ENCODE results near the gene SMYD3. TPM values are rescaled to one million over a fixed set of nuclear protein-coding genes. Genes with fewer than 3 reads are reported as not detected.

SMYD3 gene
- total and polyA plus RNA-seq, 9 of the 15 experiments (the other 6 are each of a cell fraction or from before 2014, with no cell fraction given), result 128 to 440 (median 197) TPM

DNA sequence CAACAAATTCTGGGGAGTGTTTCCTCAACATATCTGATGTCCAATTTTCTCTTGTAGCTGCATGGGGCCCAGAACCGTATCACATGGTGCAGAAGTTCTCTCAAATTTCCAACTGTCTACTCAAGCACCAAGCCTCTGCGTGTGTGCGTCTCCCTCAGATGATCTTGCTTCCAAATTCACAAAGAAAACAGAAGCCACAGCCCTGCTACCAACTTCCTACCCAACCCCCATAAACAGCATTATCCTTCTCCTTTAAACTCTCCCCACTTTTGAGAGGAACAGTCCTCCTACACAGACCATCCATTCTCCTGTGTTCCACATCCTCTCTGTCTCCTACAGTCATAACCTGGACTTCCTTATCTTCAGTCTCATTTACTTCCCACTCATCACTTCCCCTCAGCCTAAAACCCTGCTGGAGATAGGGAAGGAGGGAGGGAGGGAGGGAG, 354.1 kb downstream of the SMYD3 start:
- Histone ChIP-seq H3K4me3 (no peak overlapping the region), H3K9me3 (replicated peaks; ENCODE audit: control insufficient read depth, insufficient read depth, low read depth, low read length) (peaks cover 6% of the 10 kb centered on the region), H3K27me3 (ENCODE audit: control insufficient read depth in 2 of 2, insufficient read depth in 2 of 2, low read length in 2 of 2) (no peaks in the 10 kb centered on the region), H3K27ac (ENCODE audit: extremely low read depth, low read depth, low read length) (peak overlapping the region; percentile 84), H3K79me2 (ENCODE audit: control insufficient read depth, insufficient read depth, low read length) (peaks cover 23% of the 10 kb centered on the region), H3K4me2 (ENCODE audit: insufficient read depth, low read length) (peak overlapping the region; percentile 66), H2AFZ (ENCODE audit: low read depth, low read length) (peak overlapping the region; percentile 75), H3K36me3 (ENCODE audit: control insufficient read depth, insufficient read depth, low read length) (no peaks in the 10 kb centered on the region), H3K4me1 (replicated peaks in 1 of 2; ENCODE audit: control insufficient read depth in 2 of 2, insufficient read depth in 2 of 2, low read length in 2 of 2) (peaks cover 11 to 62% of the 10 kb centered on the region in 2 experiments), H3K9me1 (ENCODE audit: control insufficient read depth, insufficient read depth, low read length) (no peaks in the 10 kb centered on the region), H3K9ac (ENCODE audit: insufficient read depth in 1 of 2, low read depth in 2 of 2, low read length in 2 of 2) (peak overlapping the region; percentile 54 to 56; a peak in 3 of 4 replicates), H4K20me1 (replicated peaks; ENCODE audit: control insufficient read depth, insufficient read depth, low read length) (no peaks in the 10 kb centered on the region)
- CTCF ChIA-PET (ENCODE audit: low intra/inter-chr PET ratio), result no interaction called here
- BruUV-seq (replicated peaks), result no TSS peak
- FAIRE-seq (peak; percentile 82), ATAC-seq (peak; percentile 75), DNase-seq (ENCODE audit: extremely low read depth in 1 of 4, low spot score in 3 of 4) (peak; percentile 77 to 86 (median 82))
- intact Hi-C loops (cut with micrococcal nuclease) (loop anchor here (1.0 to 5.0 kb wide), 2 partner anchors 17 to 64 kb away; no protein-coding TSS in a partner anchor), in situ Hi-C loops (cut with MboI) (no loop called here)
- POLR2A ChIA-PET, result interaction anchor here (1.1 to 2.5 kb wide), 5 partner anchors 8 to 27 kb away, joined by 3 to 17 read pairs (median 5); no protein-coding TSS in a partner anchor
- WGBS (ENCODE audit: insufficient coverage, low coverage, missing lambda C conversion rate), result 0% methylated on average over 3 of the region's 3 CpGs
- TF ChIP-seq CXXC5 (CRISPR knock-in tag; IDR thresholded peaks at IDR 0.05), result peak; percentile 35; the same call in 1 of the 2 replicates
- no peak for TF ChIP-seq ARHGAP35 (IDR thresholded peaks at IDR 0.05; ENCODE audit: partially characterized antibody)
- peak; percentile 91 for TF ChIP-seq SPI1 (IDR thresholded peaks at IDR 0.05; ENCODE audit: borderline replicate concordance, low read depth, low read length)
- 0 out of 2 replicates have a peak, but pooled peaks have one; percentile 50 for TF ChIP-seq GATA2 (CRISPR knock-in tag; IDR thresholded peaks at IDR 0.05)
- TF ChIP-seq CBFA2T3 (IDR thresholded peaks at IDR 0.05), result peak; percentile 83
- TF ChIP-seq, protein P1, sequence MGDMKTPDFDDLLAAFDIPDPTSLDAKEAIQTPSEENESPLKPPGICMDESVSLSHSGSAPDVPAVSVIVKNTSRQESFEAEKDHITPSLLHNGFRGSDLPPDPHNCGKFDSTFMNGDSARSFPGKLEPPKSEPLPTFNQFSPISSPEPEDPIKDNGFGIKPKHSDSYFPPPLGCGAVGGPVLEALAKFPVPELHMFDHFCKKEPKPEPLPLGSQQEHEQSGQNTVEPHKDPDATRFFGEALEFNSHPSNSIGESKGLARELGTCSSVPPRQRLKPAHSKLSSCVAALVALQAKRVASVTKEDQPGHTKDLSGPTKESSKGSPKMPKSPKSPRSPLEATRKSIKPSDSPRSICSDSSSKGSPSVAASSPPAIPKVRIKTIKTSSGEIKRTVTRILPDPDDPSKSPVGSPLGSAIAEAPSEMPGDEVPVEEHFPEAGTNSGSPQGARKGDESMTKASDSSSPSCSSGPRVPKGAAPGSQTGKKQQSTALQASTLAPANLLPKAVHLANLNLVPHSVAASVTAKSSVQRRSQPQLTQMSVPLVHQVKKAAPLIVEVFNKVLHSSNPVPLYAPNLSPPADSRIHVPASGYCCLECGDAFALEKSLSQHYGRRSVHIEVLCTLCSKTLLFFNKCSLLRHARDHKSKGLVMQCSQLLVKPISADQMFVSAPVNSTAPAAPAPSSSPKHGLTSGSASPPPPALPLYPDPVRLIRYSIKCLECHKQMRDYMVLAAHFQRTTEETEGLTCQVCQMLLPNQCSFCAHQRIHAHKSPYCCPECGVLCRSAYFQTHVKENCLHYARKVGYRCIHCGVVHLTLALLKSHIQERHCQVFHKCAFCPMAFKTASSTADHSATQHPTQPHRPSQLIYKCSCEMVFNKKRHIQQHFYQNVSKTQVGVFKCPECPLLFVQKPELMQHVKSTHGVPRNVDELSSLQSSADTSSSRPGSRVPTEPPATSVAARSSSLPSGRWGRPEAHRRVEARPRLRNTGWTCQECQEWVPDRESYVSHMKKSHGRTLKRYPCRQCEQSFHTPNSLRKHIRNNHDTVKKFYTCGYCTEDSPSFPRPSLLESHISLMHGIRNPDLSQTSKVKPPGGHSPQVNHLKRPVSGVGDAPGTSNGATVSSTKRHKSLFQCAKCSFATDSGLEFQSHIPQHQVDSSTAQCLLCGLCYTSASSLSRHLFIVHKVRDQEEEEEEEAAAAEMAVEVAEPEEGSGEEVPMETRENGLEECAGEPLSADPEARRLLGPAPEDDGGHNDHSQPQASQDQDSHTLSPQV (IDR thresholded peaks at IDR 0.05), result peak; percentile 71
- TF ChIP-seq, protein P2, sequence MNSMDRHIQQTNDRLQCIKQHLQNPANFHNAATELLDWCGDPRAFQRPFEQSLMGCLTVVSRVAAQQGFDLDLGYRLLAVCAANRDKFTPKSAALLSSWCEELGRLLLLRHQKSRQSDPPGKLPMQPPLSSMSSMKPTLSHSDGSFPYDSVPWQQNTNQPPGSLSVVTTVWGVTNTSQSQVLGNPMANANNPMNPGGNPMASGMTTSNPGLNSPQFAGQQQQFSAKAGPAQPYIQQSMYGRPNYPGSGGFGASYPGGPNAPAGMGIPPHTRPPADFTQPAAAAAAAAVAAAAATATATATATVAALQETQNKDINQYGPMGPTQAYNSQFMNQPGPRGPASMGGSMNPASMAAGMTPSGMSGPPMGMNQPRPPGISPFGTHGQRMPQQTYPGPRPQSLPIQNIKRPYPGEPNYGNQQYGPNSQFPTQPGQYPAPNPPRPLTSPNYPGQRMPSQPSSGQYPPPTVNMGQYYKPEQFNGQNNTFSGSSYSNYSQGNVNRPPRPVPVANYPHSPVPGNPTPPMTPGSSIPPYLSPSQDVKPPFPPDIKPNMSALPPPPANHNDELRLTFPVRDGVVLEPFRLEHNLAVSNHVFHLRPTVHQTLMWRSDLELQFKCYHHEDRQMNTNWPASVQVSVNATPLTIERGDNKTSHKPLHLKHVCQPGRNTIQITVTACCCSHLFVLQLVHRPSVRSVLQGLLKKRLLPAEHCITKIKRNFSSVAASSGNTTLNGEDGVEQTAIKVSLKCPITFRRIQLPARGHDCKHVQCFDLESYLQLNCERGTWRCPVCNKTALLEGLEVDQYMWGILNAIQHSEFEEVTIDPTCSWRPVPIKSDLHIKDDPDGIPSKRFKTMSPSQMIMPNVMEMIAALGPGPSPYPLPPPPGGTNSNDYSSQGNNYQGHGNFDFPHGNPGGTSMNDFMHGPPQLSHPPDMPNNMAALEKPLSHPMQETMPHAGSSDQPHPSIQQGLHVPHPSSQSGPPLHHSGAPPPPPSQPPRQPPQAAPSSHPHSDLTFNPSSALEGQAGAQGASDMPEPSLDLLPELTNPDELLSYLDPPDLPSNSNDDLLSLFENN (IDR thresholded peaks at IDR 0.05; ENCODE audit: low read depth in 2 of 2, low read length in 2 of 2), result 0 out of 4 replicates have a peak, but pooled peaks of 1 of the 2 experiments have one; percentile 49
- TF ChIP-seq, protein P3, sequence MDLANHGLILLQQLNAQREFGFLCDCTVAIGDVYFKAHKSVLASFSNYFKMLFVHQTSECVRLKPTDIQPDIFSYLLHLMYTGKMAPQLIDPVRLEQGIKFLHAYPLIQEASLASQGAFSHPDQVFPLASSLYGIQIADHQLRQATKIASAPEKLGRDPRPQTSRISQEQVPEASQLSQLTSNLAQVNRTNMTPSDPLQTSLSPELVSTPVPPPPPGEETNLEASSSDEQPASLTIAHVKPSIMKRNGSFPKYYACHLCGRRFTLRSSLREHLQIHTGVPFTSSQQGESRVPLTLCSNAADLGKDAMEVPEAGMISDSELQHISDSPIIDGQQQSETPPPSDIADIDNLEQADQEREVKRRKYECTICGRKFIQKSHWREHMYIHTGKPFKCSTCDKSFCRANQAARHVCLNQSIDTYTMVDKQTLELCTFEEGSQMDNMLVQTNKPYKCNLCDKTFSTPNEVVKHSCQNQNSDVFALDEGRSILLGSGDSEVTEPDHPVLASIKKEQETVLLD (IDR thresholded peaks at IDR 0.05), result peak; percentile 45; the same call in 1 of the 2 replicates
- TF ChIP-seq ZNF778 (CRISPR knock-in tag; IDR thresholded peaks at IDR 0.05), result no peak
- 0 out of 2 replicates have a peak, but pooled peaks have one; percentile 29 for TF ChIP-seq ZNF644 (tag; IDR thresholded peaks at IDR 0.05; ENCODE audit: low read depth)
- TF ChIP-seq FOXK2 (conservative IDR thresholded peaks at IDR 0.05 in 1 of 2, IDR thresholded peaks at IDR 0.05 in 1 of 2; ENCODE audit: low read depth in 2 of 2), result 0 out of 4 replicates have a peak, but pooled peaks of 1 of the 2 experiments have one; percentile 31

Data from K562 (cell line).